ENCODE measurements around the gene CAPN11.
"Not testable (repeated sequence)": the region's sequence is repeated elsewhere in the genome, so short reads cannot be mapped to it uniquely, and the experiment has no call there.

Gene CAPN11

DNA sequence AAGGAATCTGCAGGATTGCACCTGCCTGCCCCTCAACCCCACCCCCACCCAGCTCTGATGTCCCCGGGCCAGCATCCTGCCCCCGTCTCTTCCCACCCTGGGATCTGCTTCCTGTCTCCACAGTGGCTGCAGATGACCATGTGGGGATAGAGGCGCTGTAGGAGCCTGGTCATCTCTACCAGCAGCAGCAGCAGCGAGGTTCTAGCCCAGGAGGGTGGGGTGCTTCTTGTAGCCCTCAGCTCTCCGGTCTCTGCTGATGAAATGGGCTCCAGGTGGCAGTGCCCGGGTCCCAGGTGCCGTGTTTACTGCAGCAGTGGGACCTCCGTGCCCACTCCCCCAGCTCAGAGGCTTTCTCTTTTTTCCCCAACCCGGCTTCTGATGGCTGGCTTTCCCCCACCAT lies 25.2 kb downstream of the CAPN11 start:
- no peak for FAIRE-seq

DNA sequence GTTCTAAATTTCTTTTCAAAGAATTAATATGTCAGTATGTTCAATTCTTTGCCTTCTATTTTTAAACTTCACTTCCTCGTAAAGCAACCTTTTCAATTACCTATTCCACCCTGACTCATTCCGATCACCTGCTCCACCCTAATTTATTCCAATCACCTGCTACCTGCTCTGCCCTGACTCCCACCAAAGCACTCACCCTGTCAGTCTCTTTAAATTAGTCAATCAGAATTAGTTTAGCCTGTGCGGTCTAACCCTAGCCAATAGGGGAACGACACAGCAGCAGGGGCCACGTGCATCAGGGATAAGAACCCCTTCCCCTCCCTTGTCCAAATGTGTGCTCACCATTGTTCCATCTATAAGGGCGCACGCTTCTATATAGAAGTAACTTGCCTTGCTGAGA lies 26.7 kb downstream of the CAPN11 start:
- FAIRE-seq: not testable (repeated sequence)

DNA sequence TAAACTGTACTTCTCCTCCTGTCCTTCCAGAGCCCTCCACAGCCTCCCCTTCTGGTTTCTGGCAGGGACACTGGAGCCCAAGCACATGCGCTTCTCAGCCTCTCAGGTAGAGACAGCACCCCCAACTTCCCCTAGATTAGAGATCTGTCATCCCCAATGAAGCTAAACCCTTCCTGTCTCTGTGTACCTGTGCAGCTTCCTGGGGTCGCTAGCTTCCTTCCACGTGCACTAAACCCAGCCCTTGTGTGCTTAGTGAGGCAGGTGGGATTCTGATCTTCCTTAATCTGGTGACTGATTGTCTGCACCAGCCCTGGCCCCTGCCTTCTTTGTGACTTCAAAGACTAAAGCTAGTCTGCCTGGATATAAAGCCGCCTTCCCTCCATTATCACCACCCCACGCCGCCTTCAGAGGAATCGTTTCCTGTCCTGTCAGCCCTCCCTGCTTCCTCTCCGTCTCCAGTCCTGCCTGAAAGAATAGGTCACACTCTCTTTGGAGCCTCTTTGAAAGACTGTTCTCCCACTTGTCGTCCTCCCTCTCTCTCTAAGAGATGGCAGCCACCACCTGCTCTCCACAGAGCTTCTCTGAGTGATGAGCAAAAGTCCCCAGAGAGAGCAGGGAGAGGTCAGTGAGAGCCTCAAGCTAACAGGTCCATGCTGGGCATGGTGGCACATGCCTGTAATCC lies 27.5 kb downstream of the CAPN11 start:
- no peak for FAIRE-seq

DNA sequence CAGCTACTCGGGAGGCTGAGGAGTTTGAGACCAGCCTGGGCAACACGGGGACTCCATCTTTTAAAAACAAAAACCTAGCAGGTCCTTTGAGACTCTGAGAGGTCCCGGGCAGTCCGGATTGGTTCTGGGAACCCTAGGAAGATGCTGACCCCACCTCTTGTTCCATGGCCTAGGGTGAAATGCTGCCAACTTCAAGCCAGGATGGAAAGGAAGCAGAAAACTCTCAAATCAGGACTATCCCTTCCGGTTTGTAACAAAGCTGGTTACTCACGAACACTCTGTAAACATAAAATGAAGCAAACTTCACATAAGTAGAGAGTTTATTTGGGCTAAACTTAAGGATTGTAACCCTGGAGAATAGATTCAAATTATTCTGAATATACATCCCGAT lies 28.0 kb downstream of the CAPN11 start:
- no peak for FAIRE-seq

DNA sequence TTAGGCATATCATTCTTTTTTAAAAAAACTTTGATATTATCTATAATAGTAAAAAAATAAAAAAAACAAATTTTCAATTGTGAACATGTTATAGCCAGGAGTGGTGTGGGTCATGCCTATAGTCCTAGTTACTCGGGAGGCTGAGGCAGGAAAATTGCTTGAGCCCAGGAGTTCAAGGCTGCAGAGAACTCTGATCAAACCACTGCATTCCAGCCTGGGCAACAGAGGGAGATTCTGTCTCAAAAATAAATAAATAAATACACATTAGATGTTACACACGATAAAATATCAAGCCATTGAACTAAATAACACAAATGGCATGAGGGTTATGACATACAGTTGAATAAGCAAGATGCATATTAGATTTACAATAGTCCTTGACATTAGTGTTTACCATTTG lies 30.2 kb downstream of the CAPN11 start:
- FAIRE-seq: no peak

DNA sequence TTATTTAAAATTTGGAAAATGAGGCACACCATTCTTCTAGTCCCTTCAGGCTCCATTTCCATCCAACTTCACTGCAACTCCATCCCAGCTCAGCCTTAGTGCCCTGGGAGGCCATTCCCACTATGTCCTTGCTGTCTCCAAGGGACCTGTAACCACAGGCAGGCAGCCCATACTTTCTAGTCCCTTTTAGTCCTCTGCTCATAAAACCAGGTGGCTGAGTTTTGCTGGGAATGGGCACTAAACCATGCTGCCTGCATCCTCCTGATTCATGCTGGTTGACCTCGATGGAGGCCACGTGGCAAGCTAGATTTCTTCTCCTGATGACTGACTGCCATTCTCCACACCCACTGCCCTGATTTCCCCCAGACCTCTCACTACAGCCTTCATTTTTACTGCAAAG lies 30.6 kb downstream of the CAPN11 start:
- FAIRE-seq: no peak

DNA sequence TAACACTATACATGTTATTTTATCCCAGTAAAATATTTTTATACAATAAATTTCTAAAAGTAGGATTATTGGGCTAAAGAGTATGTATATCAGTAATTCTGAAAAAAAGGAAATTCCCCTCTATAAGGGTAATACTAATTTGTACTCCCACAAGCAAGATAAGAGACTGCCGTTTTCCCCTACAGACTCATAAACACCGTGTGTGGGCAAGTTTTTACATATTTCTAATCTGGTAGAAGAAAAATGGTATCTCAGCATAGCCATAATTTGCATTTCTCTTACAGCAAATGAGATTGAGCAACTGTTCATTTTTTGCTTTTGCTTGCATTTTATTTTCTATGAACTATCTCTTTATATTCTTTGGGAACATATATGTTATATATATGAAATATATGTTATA lies 32.1 kb downstream of the CAPN11 start:
- FAIRE-seq: no peak

DNA sequence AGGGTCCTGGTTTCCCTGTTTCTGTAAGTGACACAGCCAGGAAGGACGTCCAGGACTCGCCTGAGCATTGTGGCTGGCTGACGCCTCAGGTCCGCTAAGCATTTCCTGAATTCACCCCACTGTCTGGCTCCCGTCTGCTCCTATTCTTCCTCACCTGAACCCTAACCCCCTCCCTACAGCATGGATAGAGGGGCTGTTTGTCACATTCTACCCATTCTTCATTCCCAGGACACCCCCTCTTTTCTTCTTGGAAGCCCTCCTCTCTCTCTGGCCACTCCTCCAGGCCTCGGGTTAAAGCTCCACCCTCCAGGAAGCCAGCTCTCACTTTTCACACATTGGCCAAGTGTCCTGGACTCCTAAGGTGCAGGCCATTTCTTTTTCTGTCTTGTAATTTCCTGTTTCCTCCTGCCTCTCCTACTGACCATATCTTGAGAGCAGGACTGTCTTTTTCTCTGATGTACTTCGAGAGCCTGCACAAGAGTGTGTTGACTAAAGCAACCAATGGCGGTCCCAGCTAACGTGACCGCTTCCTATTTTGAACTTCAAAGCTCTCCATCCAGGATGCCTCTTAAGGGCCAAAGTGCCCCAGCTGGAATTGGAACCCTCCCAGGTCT lies 33.9 kb downstream of the CAPN11 start:
- FAIRE-seq: no peak

DNA sequence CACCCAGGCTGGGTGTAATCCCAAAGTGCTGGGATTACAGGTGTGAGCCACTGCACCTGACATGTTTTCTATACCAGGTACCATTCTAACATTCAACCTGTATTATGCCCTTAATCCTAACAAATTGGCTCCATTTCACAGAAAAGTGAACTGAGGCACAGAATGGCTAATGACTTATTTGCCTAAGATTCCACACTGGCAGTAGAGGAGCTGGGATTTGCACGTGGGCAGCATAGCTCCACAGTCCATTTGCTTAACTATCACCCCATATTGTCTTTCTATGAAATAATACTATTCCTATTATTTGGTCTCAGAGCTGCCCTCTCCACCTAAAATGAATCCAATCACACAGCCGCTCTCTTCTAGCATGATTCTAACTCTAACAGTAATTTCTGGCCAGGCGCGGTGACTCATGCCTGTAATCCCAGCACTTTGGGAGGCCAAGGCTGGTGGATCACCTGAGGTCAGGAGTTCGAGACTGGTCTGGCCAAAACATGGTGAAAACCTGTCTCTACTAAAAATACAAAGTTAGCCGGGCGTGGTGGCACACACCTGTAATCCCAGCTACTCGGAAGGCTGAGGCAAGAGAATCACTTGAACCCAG lies 34.8 kb downstream of the CAPN11 start:
- no peak for FAIRE-seq

DNA sequence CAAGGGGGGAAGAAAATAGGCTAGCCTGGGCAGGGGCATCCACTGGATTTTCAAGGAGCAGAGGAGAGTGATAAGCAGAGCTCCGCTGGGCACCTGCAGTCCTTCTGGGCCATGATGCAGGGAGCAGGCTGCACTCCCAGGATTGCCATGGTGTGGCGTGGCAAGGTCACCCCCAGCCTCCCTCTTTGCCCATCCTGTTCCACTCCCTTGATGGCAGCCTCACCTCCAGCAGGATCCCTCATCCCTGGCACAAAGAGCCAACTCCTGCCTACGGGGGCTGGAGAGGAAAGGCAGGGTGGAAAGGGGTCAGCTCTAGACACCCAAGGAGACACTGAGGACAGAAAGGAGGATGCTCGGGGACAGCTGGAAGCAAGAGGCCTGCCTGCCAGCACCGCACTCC lies 35.7 kb downstream of the CAPN11 start:
- FAIRE-seq: no peak

DNA sequence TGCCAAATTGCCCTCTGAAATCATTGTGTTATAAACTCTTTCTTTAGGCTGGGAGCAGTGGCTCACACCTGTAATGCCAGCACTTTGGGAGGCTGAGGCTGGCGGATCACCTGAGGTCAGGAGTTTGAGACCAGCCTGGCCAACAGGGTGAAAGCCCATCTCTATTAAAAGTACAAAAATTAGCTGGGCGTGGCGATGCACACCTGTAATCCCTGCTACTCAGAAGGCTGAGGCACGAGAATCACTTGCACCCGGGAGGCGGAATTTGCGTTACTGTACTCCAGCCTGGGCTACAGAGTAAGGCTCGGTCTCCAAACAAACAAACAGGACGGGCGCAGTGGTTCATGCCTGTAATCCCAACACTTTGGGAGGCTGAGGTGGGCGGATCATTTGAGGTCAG lies 37.7 kb downstream of the CAPN11 start:
- not testable (repeated sequence) for FAIRE-seq

DNA sequence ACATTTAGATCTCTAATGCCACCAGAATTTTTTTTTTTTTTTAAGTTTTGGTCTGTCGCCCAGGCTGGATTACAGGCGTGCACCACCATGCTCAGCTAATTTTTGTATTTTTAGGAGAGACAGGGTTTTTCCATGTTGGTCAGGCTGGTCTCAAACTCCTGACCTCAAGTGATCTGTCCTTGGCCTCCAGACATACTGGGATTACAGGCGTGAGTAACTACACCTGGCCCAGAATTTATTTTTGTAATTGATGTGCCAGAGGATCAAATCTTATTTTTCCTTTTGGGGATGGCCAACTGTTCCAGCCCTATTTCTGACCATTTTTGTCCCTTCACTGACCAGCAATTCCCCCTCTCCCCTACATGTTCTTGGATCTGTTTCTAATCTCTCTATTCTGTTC lies 40.1 kb downstream of the CAPN11 start:
- no peak for FAIRE-seq

DNA sequence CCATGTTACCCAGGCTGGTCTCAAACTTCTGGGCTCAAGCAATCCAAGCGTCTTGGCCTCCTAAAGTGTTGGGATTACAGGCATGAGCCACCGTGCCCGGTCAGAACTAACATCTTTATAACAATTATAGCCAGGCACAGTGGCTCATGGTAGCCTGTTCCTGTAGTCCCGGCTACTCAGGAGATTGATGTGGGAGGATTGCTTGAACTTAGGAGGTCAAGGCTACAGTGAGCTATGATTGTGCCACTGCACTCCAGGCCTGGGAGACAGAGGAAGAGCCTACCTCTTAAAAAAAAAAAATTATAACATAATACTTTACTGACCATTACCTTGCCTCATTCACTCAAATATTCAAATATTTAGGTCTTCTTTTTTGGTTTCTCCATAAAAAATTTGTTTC lies 41.3 kb downstream of the CAPN11 start:
- FAIRE-seq: no peak

DNA sequence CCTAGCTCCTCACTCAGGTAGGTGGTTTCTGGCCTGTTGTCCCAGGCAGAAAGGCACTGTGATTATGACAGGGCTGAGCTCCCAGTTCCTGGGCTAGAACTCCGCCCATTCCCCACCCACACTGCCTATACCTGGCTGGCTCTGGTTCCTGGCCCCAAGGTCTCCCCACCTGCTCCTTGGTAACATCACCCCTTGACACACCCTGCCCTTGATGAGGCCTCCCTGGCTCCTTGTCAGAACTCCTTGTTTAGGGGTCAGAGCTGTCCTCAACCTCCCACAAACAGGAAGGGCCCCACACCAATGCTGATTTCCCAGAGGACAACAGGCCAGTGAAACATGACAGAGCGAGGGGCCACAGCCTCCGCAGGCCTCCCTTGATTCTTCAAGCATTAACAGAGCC lies 42.6 kb downstream of the CAPN11 start:
- FAIRE-seq: no peak

DNA sequence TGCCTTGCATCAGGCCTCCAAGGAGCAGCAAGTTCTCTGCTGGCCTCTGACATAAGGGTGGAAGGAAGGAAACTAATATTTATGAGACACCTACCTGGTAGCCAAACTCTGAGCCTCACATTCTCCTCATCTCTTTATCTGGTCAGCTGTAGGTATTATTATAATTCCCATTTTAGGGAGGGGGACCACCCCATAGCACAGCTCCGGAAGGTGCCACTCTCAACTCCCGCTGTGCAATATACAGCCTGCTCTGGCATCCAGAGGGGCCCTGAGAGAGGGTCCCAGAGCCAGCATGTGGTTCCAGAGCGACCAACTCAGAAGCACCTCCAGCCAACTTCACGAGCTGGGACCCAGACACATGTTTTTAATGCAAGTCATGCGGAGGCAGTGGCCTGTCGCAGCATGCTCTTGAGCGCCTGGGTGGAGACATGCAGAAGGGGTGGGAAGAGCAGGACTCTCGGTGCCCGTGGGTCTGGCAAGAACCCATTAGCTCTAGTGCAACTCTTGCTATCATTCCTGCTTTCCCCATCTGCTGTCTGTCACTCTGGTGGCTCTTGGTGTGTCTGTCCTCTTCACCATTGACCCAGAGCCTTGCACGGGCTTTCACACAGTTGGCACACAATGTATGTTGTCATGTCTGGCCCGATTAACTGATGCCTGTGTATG lies 43.2 kb downstream of the CAPN11 start:
- FAIRE-seq: no peak

DNA sequence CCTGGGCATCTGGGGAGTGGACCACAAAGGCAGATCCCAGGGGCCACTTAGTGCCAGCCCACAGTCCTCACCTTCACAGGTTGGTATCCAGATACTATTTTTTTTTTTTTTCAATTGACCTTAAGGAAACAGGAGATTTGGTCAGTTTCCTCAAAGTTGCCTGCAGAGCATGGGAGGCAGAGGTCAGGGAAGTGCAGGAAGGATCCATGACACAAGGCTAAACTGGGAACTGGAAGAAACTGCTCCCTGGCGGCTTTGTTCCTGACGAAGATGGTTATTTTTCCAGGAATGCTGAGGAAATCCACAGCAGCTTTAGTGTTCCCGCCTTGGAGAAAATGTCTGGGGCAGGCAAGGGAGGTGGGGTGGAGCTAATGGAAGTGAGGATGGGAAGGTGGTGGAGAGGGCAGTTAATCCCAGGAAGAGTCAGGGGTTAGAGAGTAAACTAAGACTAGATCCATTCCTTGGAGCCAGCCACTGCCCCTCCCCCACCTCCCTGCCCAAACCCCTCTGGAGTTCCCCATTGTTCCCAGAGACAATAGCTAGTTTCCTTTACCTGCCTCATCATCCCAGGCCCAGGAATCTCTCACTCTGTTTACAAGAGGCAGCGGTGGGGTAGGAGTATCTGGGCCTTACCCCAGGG lies 43.8 kb downstream of the CAPN11 start:
- FAIRE-seq: no peak

DNA sequence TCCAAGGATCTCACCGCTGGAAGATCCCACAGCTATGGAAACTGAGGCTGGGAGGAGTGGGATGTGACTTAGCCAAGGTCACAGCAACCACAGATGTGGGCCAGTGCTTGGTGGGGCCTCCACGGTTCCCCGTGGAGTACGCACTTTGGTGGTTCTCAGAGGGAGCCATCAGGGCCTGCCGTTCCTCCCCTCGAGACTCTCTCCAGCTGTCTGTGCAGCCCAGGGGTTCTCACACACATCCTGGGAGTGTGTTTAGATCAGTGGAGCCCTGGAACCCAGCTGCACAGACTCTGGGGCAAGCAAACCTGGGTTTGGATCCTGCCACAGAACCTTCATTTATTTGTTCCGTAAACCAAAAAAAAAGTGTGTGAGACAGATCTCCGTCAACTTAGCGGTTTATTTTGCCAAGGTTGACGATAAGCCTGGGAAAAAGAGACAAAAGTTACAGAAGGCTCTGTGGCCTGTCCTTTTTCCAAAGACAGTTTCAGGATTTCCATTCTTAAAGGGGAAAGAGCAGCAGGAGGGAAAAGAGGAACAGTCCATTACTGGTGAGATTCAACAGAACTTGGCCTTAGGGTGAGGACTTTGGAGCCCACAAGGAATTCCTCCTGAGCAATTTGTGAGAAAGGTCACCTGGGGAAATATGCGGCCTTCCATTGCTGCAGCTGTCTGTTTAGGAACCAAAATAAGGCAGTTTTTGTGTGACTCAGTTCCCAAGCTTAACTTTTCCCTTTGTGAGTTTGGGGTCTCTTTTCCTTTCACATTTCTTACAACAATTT lies 44.5 kb downstream of the CAPN11 start:
- no peak for FAIRE-seq

DNA sequence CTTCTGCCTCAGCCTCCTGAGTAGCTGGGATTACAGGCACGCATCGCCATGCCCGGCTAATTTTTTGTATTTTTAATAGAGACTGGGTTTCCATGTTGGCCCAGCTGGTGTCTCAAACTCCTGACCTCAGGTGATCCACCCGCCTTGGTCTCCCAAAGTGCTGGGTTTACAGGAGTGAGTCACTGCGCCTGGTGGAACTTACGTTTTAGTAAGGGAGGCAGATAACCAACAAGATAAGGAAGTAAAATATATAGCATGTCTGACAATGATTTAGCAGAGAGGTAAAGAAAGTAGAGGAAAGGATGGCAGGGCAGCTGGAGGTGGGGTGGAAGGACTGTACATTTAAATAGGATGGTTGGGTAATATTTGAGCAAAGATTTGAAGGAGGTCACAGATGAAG lies 45.3 kb downstream of the CAPN11 start:
- FAIRE-seq: no peak

DNA sequence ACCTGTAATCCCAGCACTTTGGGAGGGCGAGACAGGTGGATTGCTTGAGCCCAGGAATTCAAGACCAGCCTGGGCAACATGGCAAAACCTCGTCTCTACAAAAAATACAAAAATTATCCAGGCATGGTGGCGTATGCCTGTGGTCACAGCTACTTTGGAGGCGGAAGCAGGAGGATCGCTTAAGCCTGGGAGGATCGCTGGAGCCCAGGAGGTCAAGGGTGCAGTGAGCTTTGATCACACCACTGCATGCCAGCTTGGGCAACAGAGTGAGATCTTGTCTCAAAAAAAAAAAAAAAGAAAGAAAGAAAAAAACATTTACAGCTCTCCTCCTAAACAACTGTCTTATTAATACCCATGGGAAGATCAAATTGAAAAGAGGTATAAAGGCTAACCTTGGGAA lies 49.3 kb downstream of the CAPN11 start:
- no peak for FAIRE-seq

DNA sequence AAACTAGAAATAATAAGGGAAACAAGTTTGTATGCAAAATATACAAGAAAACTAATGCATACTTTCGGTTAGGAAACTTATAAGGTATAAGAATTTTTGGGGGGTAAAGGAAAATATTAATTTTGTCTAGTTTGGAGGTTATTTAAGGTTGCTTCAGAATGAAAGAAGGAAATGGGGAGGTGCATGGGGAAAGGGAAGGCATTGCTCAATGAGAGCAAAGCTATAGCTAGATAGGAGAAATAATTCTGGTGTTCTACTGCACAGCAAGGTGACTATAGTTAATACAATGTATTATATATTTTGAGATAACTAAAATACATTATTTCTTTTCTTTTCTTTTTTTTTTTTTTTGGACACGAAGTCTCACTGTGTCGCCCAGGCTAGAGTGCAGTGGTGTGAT lies 52.7 kb downstream of the CAPN11 start:
- no peak for FAIRE-seq

DNA sequence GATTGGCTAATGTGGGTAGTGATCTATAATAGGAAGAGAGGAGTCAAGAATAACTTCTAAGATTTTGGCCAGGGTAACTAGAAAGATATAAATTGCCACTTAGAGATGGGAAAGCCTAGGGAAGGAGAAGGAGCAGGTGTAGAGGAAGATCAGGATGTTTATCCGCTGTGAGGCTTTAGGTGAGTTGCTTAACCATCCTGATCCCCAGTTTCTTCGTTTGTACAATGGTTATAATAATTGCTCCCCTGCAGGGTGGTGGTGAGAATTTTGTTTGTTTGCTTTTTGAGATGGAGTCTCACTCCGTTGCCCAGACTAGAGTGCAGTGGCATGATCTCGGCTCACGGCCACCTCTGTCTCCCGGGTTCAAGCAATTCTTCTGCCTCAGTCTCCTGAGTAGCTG lies 55.7 kb downstream of the CAPN11 start:
- FAIRE-seq: no peak

DNA sequence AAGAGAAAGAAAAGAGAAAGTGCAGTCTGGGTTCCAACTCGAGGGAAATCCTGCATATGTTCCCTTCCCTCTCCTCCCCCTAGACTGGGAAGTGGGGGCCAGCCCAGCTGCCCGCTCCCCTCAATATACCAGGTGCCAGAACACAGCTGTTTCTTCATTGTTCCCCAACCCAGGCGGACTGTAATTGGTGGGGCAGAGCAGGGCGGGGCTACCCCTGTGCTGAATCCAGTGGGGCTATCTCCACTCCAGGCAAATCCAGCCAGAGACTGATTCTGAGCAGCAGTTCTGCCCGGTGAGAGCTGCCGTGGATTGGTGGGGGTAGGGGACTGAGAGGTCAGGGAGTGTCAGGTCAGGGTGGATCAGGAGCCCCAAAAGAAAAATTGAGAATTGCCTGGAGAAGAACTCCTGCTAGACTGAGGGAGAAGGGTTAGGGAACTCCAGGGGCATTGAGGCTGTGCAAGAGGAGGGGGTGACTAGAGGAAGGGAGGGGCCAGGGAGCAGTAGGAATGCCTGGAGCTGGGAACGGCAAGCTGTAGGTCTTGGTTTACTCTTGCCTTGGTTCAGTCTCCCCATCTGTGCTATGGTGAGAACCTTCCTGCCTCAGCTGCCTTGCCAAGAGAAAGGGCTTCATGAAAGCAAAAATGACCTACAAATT lies 58.2 kb downstream of the CAPN11 start, which contains the start of gene MYMX:
Gene MYMX (plus strand): TSS at position 250 of the 655 bp plus-strand sequence. CDS start 546 bp downstream, outside the sequence.
- no peak for FAIRE-seq
